HepG2 (cell line): ENCODE results near the gene ZNF121.

Experiments used
- ATF6 ChIP-seq: sonication (generic); formaldehyde crosslinking; conservative IDR thresholded peaks from 2 replicates; pipeline ENCODE4 v1.4.0; 2020; ENCODE audit warnings: missing genetic modification reagents
- CENPBD1 ChIP-seq: sonication (generic); formaldehyde crosslinking; IDR thresholded peaks from 2 replicates; pipeline ENCODE4 v1.8.0; 2022; ENCODE audit warnings: missing genetic modification reagents, low read depth, mild to moderate bottlenecking, borderline replicate concordance
- CREM ChIP-seq, 2 experiments: sonication (generic) in 1 of 2; formaldehyde crosslinking in 1 of 2; IDR thresholded peaks; 2 replicates each; pipeline versions ENCODE4 v1.4.0 to v1.6.1; 2016 to 2020; ENCODE audit warnings: antibody characterized with exemption in 1 of 2, mild to moderate bottlenecking in 1 of 2, missing genetic modification reagents in 1 of 2
- CTCF ChIP-seq: sonication (generic); formaldehyde crosslinking; IDR thresholded peaks from 2 replicates; pipeline ENCODE4 v1.5.0; 2020; ENCODE audit warnings: mild to moderate bottlenecking, missing genetic modification reagents, moderate library complexity
- E2F1 ChIP-seq: sonication (generic); formaldehyde crosslinking; IDR thresholded peaks from 2 replicates; pipeline ENCODE4 v1.5.0; 2020; ENCODE audit warnings: missing genetic modification reagents
- KAT2B ChIP-seq: fragments of 150-350 bp; IDR thresholded peaks from 2 replicates; pipeline ENCODE4 v1.6.1; 2014; ENCODE audit warnings: low read depth, low read length, borderline replicate concordance
- NFIC ChIP-seq: IDR thresholded peaks from 2 replicates; pipeline ENCODE4 v1.6.1; 2012; ENCODE audit warnings: mild to moderate bottlenecking, low read length, inconsistent platforms
- RAD21 ChIP-seq: fragments of 450-650 bp; formaldehyde crosslinking; IDR thresholded peaks from 2 replicates; pipeline ENCODE4 v1.5.0; 2020; ENCODE audit warnings: mild to moderate bottlenecking
- RERE ChIP-seq: IDR thresholded peaks from 2 replicates; pipeline ENCODE4 v1.6.1; 2016; ENCODE audit warnings: low read depth, missing genetic modification reagents, missing compliant biosample characterization
- SMARCC2 ChIP-seq: fragments of 450-650 bp; IDR thresholded peaks from 2 replicates; pipeline ENCODE4 v1.6.1; 2017; ENCODE audit warnings: antibody characterized with exemption, mild to moderate bottlenecking
- THAP8 ChIP-seq: sonication (generic); formaldehyde crosslinking; IDR thresholded peaks from 2 replicates; pipeline ENCODE4 v1.5.1; 2020; ENCODE audit warnings: missing genetic modification reagents, mild to moderate bottlenecking, borderline replicate concordance
- ZNF18 ChIP-seq: sonication (generic); formaldehyde crosslinking; IDR thresholded peaks from 2 replicates; pipeline ENCODE4 v1.8.0; 2022; ENCODE audit warnings: mild to moderate bottlenecking, missing genetic modification reagents; ENCODE audit not compliant: insufficient replicate concordance
- ZNF326 ChIP-seq: sonication (generic); formaldehyde crosslinking; IDR thresholded peaks from 2 replicates; pipeline ENCODE4 v1.4.0; 2020; ENCODE audit warnings: missing genetic modification reagents, borderline replicate concordance
- ZNF747 ChIP-seq: sonication (generic); formaldehyde crosslinking; IDR thresholded peaks from 2 replicates; pipeline ENCODE4 v1.8.1; 2023; ENCODE audit warnings: missing genetic modification reagents, mild to moderate bottlenecking, borderline replicate concordance

GRCh38 chr19:9566729-9567128 lies 17.6 kb downstream of the ZNF121 start:
- TF ChIP-seq CTCF (peak; percentile 38), E2F1 (CRISPR knock-in tag) (no peak), RAD21 (no peak), SMARCC2 (no peak), CENPBD1 (CRISPR knock-in tag) (no peak), NFIC (no peak), CREM (IDR thresholded peaks at IDR 0.05) (no peak), CREM (CRISPR knock-in tag; IDR thresholded peaks at IDR 0.05) (no peak), RERE (CRISPR knock-in tag) (no peak), ZNF747 (CRISPR knock-in tag) (no peak), KAT2B (no peak), ZNF326 (CRISPR knock-in tag) (no peak), ATF6 (CRISPR knock-in tag) (no peak), ZNF18 (CRISPR knock-in tag) (no peak), THAP8 (no peak)
